Endothelial cell of umbilical vein (primary cell): Measurements from ENCODE around the gene NT5M. TPM values are rescaled to one million over a fixed set of nuclear protein-coding genes. Genes with fewer than 3 reads are reported as not detected.

ENCODE experiments used
- BruUV-seq: library from RNA; stranded (reverse); fragments of 400-500 nt; replicated peaks from 2 replicates; lab custom pipeline; 2021; lab: Mats Ljungman, UMichigan
- CTCF ChIA-PET: fragments of 300-600, 350-600 bp; sonication (Branson Sonifier 250); formaldehyde crosslinking; loops from one replicate; lab custom pipeline; 2021; ENCODE audit warnings: antibody characterized with exemption, inconsistent platforms; lab: Charles Lee
- POLR2A ChIA-PET: fragments of 300-600, 350-600 bp; sonication (Branson Sonifier 250); formaldehyde crosslinking; loops from one replicate; lab custom pipeline; 2021; ENCODE audit warnings: antibody characterized with exemption, inconsistent platforms; lab: Charles Lee
- DNase-seq: peaks from one replicate; pipeline ENCODE4 v3.0.0-alpha.2; 2011; ENCODE audit warnings: low read depth, low spot score
- FAIRE-seq: peaks from 2 replicates; lab custom pipeline; 2011; peaks lifted over from hg19 to GRCh38; lab: Jason Lieb, UNC
- H2AFZ ChIP-seq: 2 replicates; pipeline ENCODE4 v1.6.0; 2012; ENCODE audit warnings: low read depth, low read length, control low read depth, inconsistent platforms
- H3K27ac ChIP-seq: 2 replicates; pipeline ENCODE4 v1.5.1; 2011; ENCODE audit warnings: low read depth, mild to moderate bottlenecking, control low read depth, low read length, moderate library complexity; ENCODE audit not compliant: insufficient read depth
- H3K27me3 ChIP-seq, 2 experiments: 2 replicates each; pipeline versions ENCODE4 v1.6.0 to v1.6.1; 2011; ENCODE audit warnings: low read length in 2 of 2, mixed read lengths in 1 of 2; ENCODE audit not compliant: control insufficient read depth in 2 of 2, insufficient read depth in 2 of 2
- H3K36me3 ChIP-seq, 2 experiments: 2 replicates in 1 of 2; 3 replicates in 1 of 2; pipeline ENCODE4 v1.5.1; 2011; ENCODE audit warnings: low read length in 2 of 2, mild to moderate bottlenecking in 1 of 2, moderate library complexity in 1 of 2; ENCODE audit not compliant: control insufficient read depth in 2 of 2, insufficient read depth in 2 of 2; ENCODE audit errors: extremely low read depth in 1 of 2
- H3K4me1 ChIP-seq: 3 replicates; pipeline ENCODE4 v1.5.1; 2011; ENCODE audit warnings: mild to moderate bottlenecking, low read length; ENCODE audit not compliant: control insufficient read depth, insufficient read depth; ENCODE audit errors: extremely low read depth
- H3K4me2 ChIP-seq: 2 replicates; pipeline ENCODE4 v1.6.1; 2011; ENCODE audit warnings: low read length, control low read depth, mixed read lengths; ENCODE audit not compliant: insufficient read depth
- H3K4me3 ChIP-seq, 3 experiments: fragments of 200-600 bp in 1 of 3; sonication (generic), shearing (Covaris generic) in 1 of 3; replicated peaks in 1 of 3; 2 replicates each; pipeline ENCODE4 v1.5.1; 2011 to 2016; ENCODE audit warnings: control low read depth in 3 of 3, low read length in 3 of 3, mild to moderate bottlenecking in 2 of 3, inconsistent platforms in 1 of 3, low read depth in 1 of 3, moderate library complexity in 1 of 3; ENCODE audit not compliant: insufficient read depth in 1 of 3
- H3K79me2 ChIP-seq: 2 replicates; pipeline ENCODE4 v1.6.0; 2012; ENCODE audit warnings: low read length, inconsistent platforms; ENCODE audit not compliant: control insufficient read depth, insufficient read depth
- H3K9ac ChIP-seq: replicated peaks from 2 replicates; pipeline ENCODE3; 2011; ENCODE audit warnings: low read length, control low read depth; ENCODE audit not compliant: insufficient read depth; ENCODE audit errors: extremely low read depth
- H3K9me1 ChIP-seq: replicated peaks from 3 replicates; pipeline ENCODE4 v1.6.0; 2011; ENCODE audit warnings: mild to moderate bottlenecking, low read length; ENCODE audit not compliant: control insufficient read depth, insufficient read depth; ENCODE audit errors: extremely low read depth
- H3K9me3 ChIP-seq: replicated peaks from 2 replicates; pipeline ENCODE4 v1.5.1; 2012; ENCODE audit warnings: low read length, inconsistent platforms; ENCODE audit not compliant: control insufficient read depth, insufficient read depth
- H4K20me1 ChIP-seq: replicated peaks from 2 replicates; pipeline ENCODE3; 2011; ENCODE audit warnings: mild to moderate bottlenecking, low read length; ENCODE audit not compliant: control insufficient read depth, insufficient read depth; ENCODE audit errors: extremely low read depth
- CTCF ChIP-seq, 2 donors: IDR thresholded peaks; 1 replicate in 1 of 2; 2 replicates in 1 of 2; pipeline ENCODE4 v1.5.1; 2011; ENCODE audit warnings: low read length in 2 of 2, mild to moderate bottlenecking in 2 of 2, moderate library complexity in 2 of 2, control low read depth in 1 of 2, inconsistent platforms in 1 of 2, low read depth in 1 of 2; ENCODE audit not compliant: insufficient read depth in 1 of 2; ENCODE audit errors: extremely low read depth in 1 of 2
- FOS ChIP-seq: IDR thresholded peaks from 2 replicates; pipeline ENCODE4 v1.6.1; 2011; ENCODE audit warnings: mild to moderate bottlenecking, low read length, moderate library complexity, borderline replicate concordance; ENCODE audit not compliant: insufficient read depth
- GATA2 ChIP-seq: IDR thresholded peaks from 2 replicates; pipeline ENCODE4 v1.7.0; 2011; ENCODE audit warnings: low read depth, mild to moderate bottlenecking, moderate library complexity, mixed read lengths, low read length; ENCODE audit not compliant: insufficient read length, insufficient read depth
- JUN ChIP-seq: IDR thresholded peaks from 2 replicates; pipeline ENCODE4 v1.6.1; 2011; ENCODE audit warnings: borderline replicate concordance, low read depth; ENCODE audit not compliant: insufficient read length, insufficient read depth
- MAX ChIP-seq: IDR thresholded peaks from 2 replicates; pipeline ENCODE4 v1.6.1; 2011; ENCODE audit not compliant: insufficient read depth, insufficient read length
- MYC ChIP-seq: IDR thresholded peaks from one replicate; pipeline ENCODE4 v1.6.1; 2011; ENCODE audit warnings: mild to moderate bottlenecking, low read depth, low read length
- POLR2AphosphoS5 ChIP-seq: IDR thresholded peaks from 2 replicates; pipeline ENCODE4 v1.6.1; 2012; ENCODE audit warnings: low read depth, mild to moderate bottlenecking, control low read depth, low read length, moderate library complexity; ENCODE audit not compliant: insufficient read depth
- dilution Hi-C: fragments of 300-500 bp; cut with MboI; formaldehyde crosslinking; loops from one replicate; pipeline ENCODE4 v1.15.0; 2019; ENCODE audit warnings: low sequenced_read_pairs; ENCODE audit not compliant: extremely low pct_ligation_motif_present
- intact Hi-C: fragments of 100-400 bp; cut with micrococcal nuclease; formaldehyde crosslinking; loops from one replicate; pipeline ENCODE4 v1.10.0; 2022
- polyA plus RNA-seq, 4 experiments: library from polyadenylated mRNA; depleted of rRNA in 3 of 4; stranded (reverse) in 3 of 4; unstranded in 1 of 4; fragments of >200 nt; gene quantifications; 2 replicates each; pipeline versions ENCODE4 v1.2.1 to v1.2.3, GENCODE V29; 2011 to 2012; ENCODE audit warnings: missing spikeins in 1 of 4
- total RNA-seq: library from RNA; stranded (reverse); gene quantifications from 2 replicates; pipeline ENCODE4 v1.2.3, GENCODE V29; 2021

Gene NT5M
- total and polyA plus RNA-seq, 2 donors (not counting 3 experiments of a cell fraction or from before 2014, with no cell fraction given): 0.91 to 3.0 TPM

- ChIA-PET POLR2A (no interaction called here), CTCF (interaction anchor here (0.5 to 1.0 kb wide), 3 partner anchors 10 to 371 kb away, joined by 3 read pairs; no protein-coding TSS in a partner anchor)
- H3K4me1 ChIP-seq: no peaks in the 10 kb centered on the region
- BruUV-seq: no TSS peak
- H3K27me3 ChIP-seq: no peaks in the 10 kb centered on the region
- no peaks in the 10 kb centered on the region for H4K20me1 ChIP-seq
- no peak for TF ChIP-seq FOS
- no peak for TF ChIP-seq MYC
- TF ChIP-seq CTCF (IDR thresholded peaks at IDR 0.05; ENCODE audit: extremely low read depth in 1 of 2, insufficient read depth in 1 of 2, low read depth in 1 of 2, low read length in 2 of 2): no peak
- no peak for TF ChIP-seq JUN
- no peak for TF ChIP-seq MAX
- no peak for TF ChIP-seq POLR2AphosphoS5
- no peak for TF ChIP-seq GATA2
- H3K27ac ChIP-seq: no peak overlapping the region
- no peaks in the 10 kb centered on the region for H3K79me2 ChIP-seq
- FAIRE-seq (no peak), DNase-seq (no peak)
- no peaks in the 10 kb centered on the region for H3K9me3 ChIP-seq
- peaks cover 22 to 27% of the 10 kb centered on the region in 2 experiments for H3K36me3 ChIP-seq
- H3K9ac ChIP-seq: no peak overlapping the region
- H3K4me3 ChIP-seq: no peak overlapping the region
- no peak overlapping the region for H2AFZ ChIP-seq
- intact Hi-C loops: no loop called here
- dilution Hi-C loops: no loop called here
- H3K4me2 ChIP-seq: no peak overlapping the region
- no peaks in the 10 kb centered on the region for H3K9me1 ChIP-seq
These were observed 46.9 kb upstream of the NT5M start for GRCh38 chr17:17256316-17256715.
